ENCODE results near the gene PEG3. TPM values are rescaled to one million over a fixed set of nuclear protein-coding genes. Genes with fewer than 3 reads are reported as not detected.

PEG3 gene
- total RNA-seq, 1 donor from 2014 or later: not detected

DNA sequence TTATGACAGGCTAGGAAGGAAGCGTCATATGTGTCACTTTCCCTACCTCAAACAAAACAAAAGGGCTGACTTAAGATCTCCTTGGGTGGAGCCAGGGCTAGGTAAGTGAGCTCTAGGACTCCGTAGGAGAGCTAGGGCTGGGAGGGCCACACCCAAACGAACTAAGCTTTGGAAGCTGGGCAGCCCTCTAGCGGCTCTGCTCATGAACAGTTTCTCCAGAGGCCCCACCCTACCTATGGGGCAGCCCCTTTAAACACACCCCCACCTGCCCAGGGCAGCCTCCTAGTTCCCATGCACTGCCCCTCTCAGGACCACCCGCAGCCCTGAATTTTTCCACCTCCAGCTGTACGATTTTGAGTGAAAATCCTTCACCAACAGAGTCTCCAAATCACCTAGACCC is 3.5 kb downstream of the PEG3 start:
- no peaks in the 10 kb centered on the region for H3K27me3 Mint-ChIP-seq (ENCODE audit: low read depth)
- DNase-seq (ENCODE audit: low spot score): no peak

DNA sequence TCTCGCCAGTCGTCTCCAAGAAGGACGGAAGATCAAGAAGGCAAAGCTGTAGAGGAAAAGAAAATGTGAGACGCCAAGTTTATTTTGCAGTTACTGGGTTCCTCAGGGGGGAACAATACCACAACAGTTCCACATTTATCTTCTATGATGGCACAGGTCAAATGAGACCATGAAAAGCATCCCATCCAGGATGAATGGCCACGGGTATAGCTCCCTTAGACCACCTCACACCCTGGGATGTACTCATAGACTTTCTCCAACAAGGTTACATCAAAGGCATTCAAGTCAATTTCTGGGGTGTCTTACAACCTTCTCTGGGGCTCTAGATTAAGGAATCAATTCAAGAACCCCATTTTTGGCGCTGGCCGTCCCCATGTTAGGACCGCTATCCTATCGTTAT is 4.5 kb downstream of the PEG3 start:
- no peaks in the 10 kb centered on the region for H3K4me1 Mint-ChIP-seq (ENCODE audit: low read depth)
- H3K9me3 Mint-ChIP-seq: peaks cover 75% of the 10 kb centered on the region
- no peaks in the 10 kb centered on the region for H3K27me3 Mint-ChIP-seq (ENCODE audit: low read depth)
- no peak overlapping the region for H3K27ac Mint-ChIP-seq
- no peak for DNase-seq (ENCODE audit: low spot score)
- peaks cover 4% of the 10 kb centered on the region for H3K36me3 Mint-ChIP-seq (ENCODE audit: low read depth)
- no peak overlapping the region for H3K4me3 Mint-ChIP-seq (ENCODE audit: low read depth)
- intact Hi-C loops (cut with micrococcal nuclease): no loop called here

More for the DNA sequence above, 3.5 kb downstream of the PEG3 start:
- Mint-ChIP-seq H3K4me3 (ENCODE audit: low read depth) (no peak overlapping the region), H3K9me3 (peaks cover 77% of the 10 kb centered on the region), H3K27ac (no peak overlapping the region), H3K4me1 (ENCODE audit: low read depth) (no peaks in the 10 kb centered on the region), H3K36me3 (ENCODE audit: low read depth) (peaks cover 4% of the 10 kb centered on the region)
- intact Hi-C loops (cut with micrococcal nuclease): no loop called here

DNA sequence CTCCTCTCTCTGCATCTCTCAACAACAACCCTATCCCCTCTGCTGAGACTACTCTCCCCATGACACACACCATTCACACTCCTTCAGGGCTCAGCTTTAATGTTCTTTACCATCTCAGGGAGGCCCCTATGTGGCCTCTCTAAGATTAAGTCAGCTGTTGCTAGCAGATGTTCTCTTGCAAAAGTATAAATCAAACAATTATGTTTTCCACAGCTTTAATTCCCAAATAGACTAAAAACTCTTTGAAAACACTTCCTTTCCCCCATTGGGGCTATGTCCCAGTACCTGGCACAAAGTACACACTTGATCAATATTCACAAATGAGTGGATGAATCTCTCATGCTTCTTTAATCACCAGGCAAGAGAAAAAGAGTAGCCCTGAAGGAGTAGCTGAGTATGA is 5.1 kb downstream of the PEG3 start:
- H3K36me3 Mint-ChIP-seq (ENCODE audit: low read depth): peaks cover 4% of the 10 kb centered on the region
- no peaks in the 10 kb centered on the region for H3K4me1 Mint-ChIP-seq (ENCODE audit: low read depth)
- DNase-seq (ENCODE audit: low spot score): no peak
- peaks cover 71% of the 10 kb centered on the region for H3K9me3 Mint-ChIP-seq
- no peak overlapping the region for H3K4me3 Mint-ChIP-seq (ENCODE audit: low read depth)
- intact Hi-C loops (cut with micrococcal nuclease): no loop called here
- H3K27me3 Mint-ChIP-seq (ENCODE audit: low read depth): no peaks in the 10 kb centered on the region
- H3K27ac Mint-ChIP-seq: no peak overlapping the region

DNA sequence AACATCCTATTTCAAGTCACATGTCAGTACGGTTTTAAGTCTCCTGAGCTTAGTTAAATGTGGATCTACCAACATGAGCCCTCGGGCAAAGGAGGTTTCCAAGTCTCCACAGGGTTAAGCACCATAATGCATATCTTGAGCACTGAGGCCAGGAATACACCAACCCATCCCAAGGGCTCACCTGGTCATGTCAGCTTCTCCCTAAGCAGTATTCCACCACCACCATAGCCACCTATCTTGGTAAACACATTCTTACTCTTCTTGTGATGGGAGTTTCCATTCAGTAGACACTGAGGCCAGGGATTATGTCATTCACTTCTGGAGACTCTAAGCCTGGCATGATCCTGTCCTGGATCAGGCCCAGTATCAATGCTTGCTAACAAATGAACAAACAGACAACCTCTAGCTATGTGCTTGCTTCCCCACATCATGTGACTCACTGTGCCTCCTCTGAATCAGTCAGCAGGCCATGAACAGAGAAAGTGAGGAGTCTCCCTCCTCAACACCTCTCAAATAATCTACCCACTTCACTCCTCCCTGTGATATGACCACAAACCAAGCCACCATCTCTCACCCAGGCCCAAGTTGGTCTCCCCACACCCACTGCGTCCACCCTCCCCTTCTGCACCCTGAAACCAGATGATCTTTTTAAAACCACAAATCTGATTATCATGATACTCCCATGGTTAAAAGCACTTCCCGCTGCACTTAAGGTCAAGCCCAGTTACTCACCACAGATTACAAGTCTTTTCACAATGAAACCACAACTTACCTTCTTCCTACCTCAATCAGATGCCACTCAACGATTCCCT is 5.8 kb downstream of the PEG3 start:
- DNase-seq (ENCODE audit: low spot score): no peak
- H3K27ac Mint-ChIP-seq: no peak overlapping the region
- peaks cover 4% of the 10 kb centered on the region for H3K36me3 Mint-ChIP-seq (ENCODE audit: low read depth)
- H3K9me3 Mint-ChIP-seq: peaks cover 77% of the 10 kb centered on the region
- H3K4me1 Mint-ChIP-seq (ENCODE audit: low read depth): no peaks in the 10 kb centered on the region
- no peak overlapping the region for H3K4me3 Mint-ChIP-seq (ENCODE audit: low read depth)
- no peaks in the 10 kb centered on the region for H3K27me3 Mint-ChIP-seq (ENCODE audit: low read depth)
- intact Hi-C loops (cut with micrococcal nuclease): no loop called here

DNA sequence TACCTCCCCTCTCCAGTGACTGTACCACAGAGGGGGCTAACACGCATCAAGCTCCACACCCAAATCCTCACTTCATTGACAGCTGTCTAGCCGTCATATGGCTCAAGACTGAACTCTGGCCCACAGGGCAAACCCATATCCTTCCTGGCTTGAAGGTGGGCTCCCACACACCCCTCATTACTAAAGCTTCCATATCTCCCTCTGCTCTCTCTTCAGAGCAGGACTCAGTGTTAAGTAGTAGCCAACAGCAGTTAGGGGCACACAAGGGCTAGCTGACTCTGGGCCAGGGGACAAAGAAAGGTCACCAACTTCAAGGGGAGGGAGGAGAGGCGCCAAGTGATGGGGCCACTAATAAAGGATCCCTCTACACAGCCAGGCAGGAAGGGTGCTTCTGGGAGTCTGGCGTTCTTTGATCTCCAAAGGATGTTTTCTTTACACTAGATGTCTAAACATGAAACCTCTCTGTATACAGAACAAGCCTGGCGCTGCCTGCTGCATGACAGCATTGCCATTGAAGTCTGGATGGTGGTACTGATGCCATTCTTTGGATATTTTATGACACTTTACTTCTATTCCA is 8.1 kb downstream of the PEG3 start:
- Mint-ChIP-seq H3K36me3 (ENCODE audit: low read depth) (no peaks in the 10 kb centered on the region), H3K9me3 (peaks cover 79% of the 10 kb centered on the region), H3K4me1 (ENCODE audit: low read depth) (no peaks in the 10 kb centered on the region), H3K27me3 (ENCODE audit: low read depth) (no peaks in the 10 kb centered on the region), H3K27ac (no peak overlapping the region), H3K4me3 (ENCODE audit: low read depth) (no peak overlapping the region)
- intact Hi-C loops (cut with micrococcal nuclease): no loop called here
- DNase-seq (ENCODE audit: low spot score): no peak

DNA sequence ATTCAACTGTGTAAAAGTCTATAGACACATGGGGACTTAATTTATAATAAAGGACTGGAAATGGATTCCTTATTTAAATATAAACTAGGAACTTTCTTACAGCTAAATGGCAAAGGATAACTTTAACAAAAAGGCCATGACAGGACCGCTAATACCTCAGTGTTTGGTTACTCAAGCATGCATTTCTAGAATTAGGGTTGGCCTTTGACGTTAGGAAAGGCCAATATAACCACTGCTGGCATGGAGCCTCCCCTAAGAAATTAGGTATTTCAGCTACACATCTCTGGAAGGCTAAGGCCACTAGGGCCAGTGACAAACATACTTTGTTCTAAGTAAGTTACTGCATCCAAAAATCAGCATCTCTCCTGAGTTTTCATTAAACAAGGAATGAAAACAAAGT is 9.3 kb downstream of the PEG3 start:
- DNase-seq (ENCODE audit: low spot score): no peak

DNA sequence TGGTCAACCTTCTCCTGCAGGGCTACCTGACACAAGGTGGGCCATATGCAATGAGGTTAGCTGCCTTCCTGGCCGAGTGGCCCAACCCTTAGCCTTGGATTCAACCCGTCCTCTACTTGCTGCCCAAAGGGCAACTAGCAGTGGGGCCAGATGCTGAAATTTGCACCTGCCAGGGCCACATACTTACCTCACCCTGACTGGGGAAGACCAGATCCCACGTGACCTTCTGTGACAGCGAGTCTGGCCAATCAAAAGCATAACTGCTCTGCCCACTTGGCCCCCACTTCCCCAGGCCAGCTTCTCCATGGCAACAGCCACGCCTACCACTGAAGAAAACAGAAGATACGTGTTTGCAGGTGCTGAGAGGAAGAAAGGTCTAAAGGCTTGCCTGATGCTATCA is 10.9 kb downstream of the PEG3 start:
- no peak for DNase-seq (ENCODE audit: low spot score)
- intact Hi-C loops (cut with micrococcal nuclease): no loop called here
- no peaks in the 10 kb centered on the region for H3K36me3 Mint-ChIP-seq (ENCODE audit: low read depth)
- H3K4me3 Mint-ChIP-seq (ENCODE audit: low read depth): no peak overlapping the region
- no peaks in the 10 kb centered on the region for H3K27me3 Mint-ChIP-seq (ENCODE audit: low read depth)
- H3K9me3 Mint-ChIP-seq: peaks cover 81% of the 10 kb centered on the region
- H3K4me1 Mint-ChIP-seq (ENCODE audit: low read depth): no peaks in the 10 kb centered on the region
- H3K27ac Mint-ChIP-seq: no peak overlapping the region

More for the DNA sequence above, 9.3 kb downstream of the PEG3 start:
- H3K9me3 Mint-ChIP-seq: peaks cover 82% of the 10 kb centered on the region
- intact Hi-C loops (cut with micrococcal nuclease): no loop called here
- no peaks in the 10 kb centered on the region for H3K36me3 Mint-ChIP-seq (ENCODE audit: low read depth)
- H3K27me3 Mint-ChIP-seq (ENCODE audit: low read depth): no peaks in the 10 kb centered on the region
- H3K4me3 Mint-ChIP-seq (ENCODE audit: low read depth): no peak overlapping the region
- no peak overlapping the region for H3K27ac Mint-ChIP-seq
- H3K4me1 Mint-ChIP-seq (ENCODE audit: low read depth): no peaks in the 10 kb centered on the region

DNA sequence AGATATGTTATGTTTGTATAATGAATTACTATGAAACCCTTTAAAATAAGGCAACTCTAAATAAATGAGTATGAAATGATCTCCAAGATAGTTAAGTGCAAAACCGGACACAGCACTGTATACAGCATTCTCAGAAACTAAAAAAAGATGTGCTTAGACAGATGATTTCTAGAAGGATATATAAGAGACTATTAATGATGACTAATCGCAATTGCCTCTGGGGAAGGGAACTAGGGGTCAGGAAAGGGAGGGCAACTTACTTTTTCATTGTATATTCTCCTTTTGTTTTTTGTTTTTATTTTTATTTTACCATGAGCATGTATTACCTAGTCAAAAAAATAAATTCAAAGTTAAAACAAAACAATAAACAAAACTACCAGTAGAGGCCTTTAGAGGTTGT is 12.8 kb downstream of the PEG3 start:
- Mint-ChIP-seq H3K36me3 (ENCODE audit: low read depth) (no peaks in the 10 kb centered on the region), H3K27ac (no peak overlapping the region), H3K9me3 (peaks cover 81% of the 10 kb centered on the region), H3K4me3 (ENCODE audit: low read depth) (no peak overlapping the region), H3K27me3 (ENCODE audit: low read depth) (no peaks in the 10 kb centered on the region), H3K4me1 (ENCODE audit: low read depth) (no peaks in the 10 kb centered on the region)
- DNase-seq (ENCODE audit: low spot score): no peak
- intact Hi-C loops (cut with micrococcal nuclease): no loop called here

DNA sequence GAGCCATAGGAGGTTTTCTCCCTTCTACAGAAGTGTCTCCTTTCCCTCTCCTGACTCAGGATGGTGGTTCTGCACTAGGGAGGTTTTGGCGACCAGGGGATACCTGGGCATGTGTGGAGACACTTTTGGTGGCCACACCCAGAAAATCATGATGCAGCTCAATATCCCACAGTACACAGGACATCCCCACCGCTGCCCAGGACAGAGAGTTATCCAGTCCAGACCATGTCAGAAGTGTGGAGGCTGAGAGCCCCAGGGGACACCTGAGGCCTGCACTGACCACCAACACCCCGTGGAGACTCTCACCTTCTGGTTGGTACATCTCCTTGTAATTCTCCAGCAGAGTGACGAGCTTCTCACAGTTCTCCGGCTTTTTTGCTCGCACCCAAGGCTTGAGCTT is 16.6 kb downstream of the PEG3 start:
- Mint-ChIP-seq H3K27me3 (ENCODE audit: low read depth) (no peaks in the 10 kb centered on the region), H3K4me1 (ENCODE audit: low read depth) (no peaks in the 10 kb centered on the region), H3K9me3 (peaks cover 93% of the 10 kb centered on the region), H3K4me3 (ENCODE audit: low read depth) (no peak overlapping the region), H3K36me3 (ENCODE audit: low read depth) (no peaks in the 10 kb centered on the region), H3K27ac (no peak overlapping the region)
- no peak for DNase-seq (ENCODE audit: low spot score)
- intact Hi-C loops (cut with micrococcal nuclease): no loop called here

DNA sequence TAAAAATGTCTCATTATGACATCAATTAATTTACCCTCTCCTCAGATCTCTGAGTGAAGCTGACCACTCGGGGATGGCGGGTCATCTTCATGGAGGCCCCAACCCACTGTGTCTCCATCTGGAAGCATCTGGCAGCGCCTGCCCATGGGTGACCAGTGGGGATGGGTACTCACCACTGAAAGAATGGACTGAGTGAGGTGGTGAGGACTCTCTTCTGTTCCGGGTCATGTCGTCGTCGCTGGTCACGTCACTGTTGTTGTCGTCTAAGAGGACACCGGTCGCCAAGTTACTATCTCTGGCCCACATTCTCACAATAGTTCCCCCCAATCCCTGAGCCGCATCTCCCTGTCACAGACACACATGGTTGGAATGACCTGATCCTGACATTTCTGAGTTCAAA is 17.1 kb downstream of the PEG3 start:
- no peak for DNase-seq (ENCODE audit: low spot score)
- peaks cover 94% of the 10 kb centered on the region for H3K9me3 Mint-ChIP-seq
- H3K27ac Mint-ChIP-seq: no peak overlapping the region
- no peaks in the 10 kb centered on the region for H3K27me3 Mint-ChIP-seq (ENCODE audit: low read depth)
- intact Hi-C loops (cut with micrococcal nuclease): no loop called here
- no peak overlapping the region for H3K4me3 Mint-ChIP-seq (ENCODE audit: low read depth)
- no peaks in the 10 kb centered on the region for H3K36me3 Mint-ChIP-seq (ENCODE audit: low read depth)
- no peaks in the 10 kb centered on the region for H3K4me1 Mint-ChIP-seq (ENCODE audit: low read depth)

DNA sequence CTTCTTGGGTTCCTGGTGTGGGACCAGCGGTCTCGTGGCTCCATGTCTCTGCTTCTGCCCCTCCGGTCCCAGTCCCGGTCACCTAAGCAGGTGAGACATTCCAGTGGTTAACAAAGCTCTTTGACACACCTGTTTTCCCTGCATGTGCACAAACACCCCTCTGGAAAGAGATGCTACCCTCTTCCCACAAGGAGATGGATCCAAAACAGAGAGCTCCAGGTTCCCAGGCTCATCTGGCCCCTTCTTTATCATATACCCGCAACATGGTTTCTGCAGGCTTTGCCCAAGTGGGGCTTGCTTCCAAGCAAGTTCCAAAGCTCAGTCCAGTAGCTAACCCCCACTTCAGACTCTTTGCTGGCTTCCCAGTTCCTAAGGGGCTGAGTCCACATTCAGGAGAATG is 17.8 kb downstream of the PEG3 start:
- Mint-ChIP-seq H3K36me3 (ENCODE audit: low read depth) (peaks cover 4% of the 10 kb centered on the region), H3K27me3 (ENCODE audit: low read depth) (no peaks in the 10 kb centered on the region), H3K4me3 (ENCODE audit: low read depth) (no peak overlapping the region), H3K9me3 (peaks cover 94% of the 10 kb centered on the region), H3K27ac (no peak overlapping the region), H3K4me1 (ENCODE audit: low read depth) (no peaks in the 10 kb centered on the region)
- no peak for DNase-seq (ENCODE audit: low spot score)
- intact Hi-C loops (cut with micrococcal nuclease): no loop called here

DNA sequence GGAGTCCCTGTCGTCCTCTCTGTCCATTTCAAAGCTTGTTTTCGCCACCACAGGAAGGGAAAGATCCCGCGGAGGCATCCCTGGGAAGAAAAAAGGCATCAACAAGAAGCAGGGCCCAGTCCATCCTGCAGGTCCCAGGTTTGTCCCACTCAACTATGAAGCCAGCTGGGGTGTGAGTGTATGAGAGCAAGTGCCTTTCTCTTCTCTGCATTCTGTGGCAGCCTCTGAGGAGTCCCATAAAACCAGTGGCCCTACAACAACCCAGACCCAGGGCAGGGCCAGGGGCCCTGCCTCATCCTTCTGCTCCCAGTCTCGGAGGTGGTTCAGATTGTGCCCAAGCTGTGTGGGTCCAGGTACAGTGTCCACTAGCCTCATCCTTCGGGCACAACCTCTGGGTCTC is 18.9 kb downstream of the PEG3 start:
- peaks cover 4% of the 10 kb centered on the region for H3K36me3 Mint-ChIP-seq (ENCODE audit: low read depth)
- H3K27me3 Mint-ChIP-seq (ENCODE audit: low read depth): no peaks in the 10 kb centered on the region
- H3K9me3 Mint-ChIP-seq: peaks cover 94% of the 10 kb centered on the region
- intact Hi-C loops (cut with micrococcal nuclease): no loop called here
- H3K27ac Mint-ChIP-seq: no peak overlapping the region
- no peaks in the 10 kb centered on the region for H3K4me1 Mint-ChIP-seq (ENCODE audit: low read depth)
- no peak for DNase-seq (ENCODE audit: low spot score)
- H3K4me3 Mint-ChIP-seq (ENCODE audit: low read depth): no peak overlapping the region

DNA sequence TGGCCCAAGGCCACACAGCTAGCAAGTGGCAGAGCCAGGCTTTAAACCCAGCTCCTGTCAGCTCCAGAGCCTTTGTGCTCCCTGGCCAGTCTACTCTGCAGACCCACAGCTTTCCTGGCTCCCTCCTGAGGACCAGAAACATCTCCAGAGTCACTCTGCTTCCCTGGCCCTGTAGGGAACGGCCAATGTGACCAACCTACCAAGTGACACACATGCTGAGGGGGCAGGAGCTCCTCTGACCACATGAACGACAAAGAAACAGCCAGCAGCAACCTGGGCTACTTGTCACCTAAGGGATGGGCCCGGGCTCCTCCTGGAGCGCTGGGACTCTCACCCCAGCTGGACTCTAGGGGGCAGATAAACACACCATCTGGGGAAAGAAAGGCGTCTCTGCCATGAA is 19.3 kb downstream of the PEG3 start:
- no peak for DNase-seq (ENCODE audit: low spot score)
- intact Hi-C loops (cut with micrococcal nuclease): no loop called here
- no peak overlapping the region for H3K4me3 Mint-ChIP-seq (ENCODE audit: low read depth)
- peaks cover 4% of the 10 kb centered on the region for H3K36me3 Mint-ChIP-seq (ENCODE audit: low read depth)
- H3K27ac Mint-ChIP-seq: no peak overlapping the region
- no peaks in the 10 kb centered on the region for H3K4me1 Mint-ChIP-seq (ENCODE audit: low read depth)
- no peaks in the 10 kb centered on the region for H3K27me3 Mint-ChIP-seq (ENCODE audit: low read depth)
- H3K9me3 Mint-ChIP-seq: peaks cover 94% of the 10 kb centered on the region
